HG02884 (cell line): ENCODE results near the gene USP48.
"Not testable (repeated sequence)": the region's sequence is repeated elsewhere in the genome, so short reads cannot be mapped to it uniquely, and the experiment has no call there.

Experiments used
- ATAC-seq: cut with Tn5 transposase; IDR thresholded peaks from one replicate; pipeline ENCODE4 v1.9.1; 2021; ENCODE audit warnings: mild to moderate bottlenecking, moderate library complexity; ENCODE audit not compliant: unreplicated experiment

The USP48 gene, protein sequence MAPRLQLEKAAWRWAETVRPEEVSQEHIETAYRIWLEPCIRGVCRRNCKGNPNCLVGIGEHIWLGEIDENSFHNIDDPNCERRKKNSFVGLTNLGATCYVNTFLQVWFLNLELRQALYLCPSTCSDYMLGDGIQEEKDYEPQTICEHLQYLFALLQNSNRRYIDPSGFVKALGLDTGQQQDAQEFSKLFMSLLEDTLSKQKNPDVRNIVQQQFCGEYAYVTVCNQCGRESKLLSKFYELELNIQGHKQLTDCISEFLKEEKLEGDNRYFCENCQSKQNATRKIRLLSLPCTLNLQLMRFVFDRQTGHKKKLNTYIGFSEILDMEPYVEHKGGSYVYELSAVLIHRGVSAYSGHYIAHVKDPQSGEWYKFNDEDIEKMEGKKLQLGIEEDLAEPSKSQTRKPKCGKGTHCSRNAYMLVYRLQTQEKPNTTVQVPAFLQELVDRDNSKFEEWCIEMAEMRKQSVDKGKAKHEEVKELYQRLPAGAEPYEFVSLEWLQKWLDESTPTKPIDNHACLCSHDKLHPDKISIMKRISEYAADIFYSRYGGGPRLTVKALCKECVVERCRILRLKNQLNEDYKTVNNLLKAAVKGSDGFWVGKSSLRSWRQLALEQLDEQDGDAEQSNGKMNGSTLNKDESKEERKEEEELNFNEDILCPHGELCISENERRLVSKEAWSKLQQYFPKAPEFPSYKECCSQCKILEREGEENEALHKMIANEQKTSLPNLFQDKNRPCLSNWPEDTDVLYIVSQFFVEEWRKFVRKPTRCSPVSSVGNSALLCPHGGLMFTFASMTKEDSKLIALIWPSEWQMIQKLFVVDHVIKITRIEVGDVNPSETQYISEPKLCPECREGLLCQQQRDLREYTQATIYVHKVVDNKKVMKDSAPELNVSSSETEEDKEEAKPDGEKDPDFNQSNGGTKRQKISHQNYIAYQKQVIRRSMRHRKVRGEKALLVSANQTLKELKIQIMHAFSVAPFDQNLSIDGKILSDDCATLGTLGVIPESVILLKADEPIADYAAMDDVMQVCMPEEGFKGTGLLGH

DNA sequence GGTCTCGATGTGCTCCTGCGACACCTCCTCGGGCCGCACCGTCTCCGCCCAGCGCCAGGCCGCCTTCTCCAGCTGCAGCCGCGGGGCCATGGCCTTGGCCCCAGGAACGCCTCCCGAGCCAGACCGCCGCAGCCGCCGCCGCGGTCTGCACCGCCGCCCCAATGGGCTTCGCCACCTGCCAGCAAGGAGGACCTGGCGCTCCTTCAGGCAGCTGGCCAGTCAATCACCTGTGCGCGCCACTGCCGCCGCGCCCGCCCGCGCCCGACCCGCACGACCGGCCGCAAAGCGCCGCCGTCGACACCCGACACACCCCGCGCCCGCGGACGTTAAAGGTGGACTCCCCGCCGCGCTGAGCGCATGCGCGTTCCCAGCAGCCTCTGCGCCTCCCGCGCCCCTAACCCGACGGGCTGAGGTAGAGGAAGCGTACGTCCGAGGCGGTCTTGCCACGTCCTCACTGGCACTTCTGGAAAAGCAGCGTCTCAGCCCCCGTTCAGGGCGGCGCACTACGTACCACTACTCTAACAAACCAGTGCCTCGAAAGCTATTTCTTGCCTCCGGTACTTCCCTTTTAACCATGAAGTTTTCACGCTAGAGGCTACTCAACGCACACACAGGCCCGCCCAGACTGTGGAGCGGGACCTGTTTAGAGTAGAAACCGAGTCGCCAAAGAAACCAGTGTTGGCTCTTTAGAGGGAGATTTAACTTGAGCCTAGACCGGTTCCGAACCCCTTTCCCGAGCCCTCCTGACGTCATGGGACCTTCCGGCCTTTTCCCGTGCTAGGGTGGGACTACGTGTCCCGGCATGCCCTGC lies at the start of gene USP48:
Gene USP48, minus strand, starts transcription at position 282 of the 811 bp plus-strand sequence. Its CDS starts 192 bp downstream, at position 90.
- peak; percentile 59 for ATAC-seq

GRCh38 chr1:21831454-21831970 lies 48.6 kb upstream of the USP48 start:
- ATAC-seq, result no peak

- no peak for ATAC-seq
These were observed 48.0 kb upstream of the USP48 start for GRCh38 chr1:21830792-21831453.

GRCh38 chr1:21829294-21829693 lies 46.3 kb upstream of the USP48 start:
- ATAC-seq, result no peak

DNA sequence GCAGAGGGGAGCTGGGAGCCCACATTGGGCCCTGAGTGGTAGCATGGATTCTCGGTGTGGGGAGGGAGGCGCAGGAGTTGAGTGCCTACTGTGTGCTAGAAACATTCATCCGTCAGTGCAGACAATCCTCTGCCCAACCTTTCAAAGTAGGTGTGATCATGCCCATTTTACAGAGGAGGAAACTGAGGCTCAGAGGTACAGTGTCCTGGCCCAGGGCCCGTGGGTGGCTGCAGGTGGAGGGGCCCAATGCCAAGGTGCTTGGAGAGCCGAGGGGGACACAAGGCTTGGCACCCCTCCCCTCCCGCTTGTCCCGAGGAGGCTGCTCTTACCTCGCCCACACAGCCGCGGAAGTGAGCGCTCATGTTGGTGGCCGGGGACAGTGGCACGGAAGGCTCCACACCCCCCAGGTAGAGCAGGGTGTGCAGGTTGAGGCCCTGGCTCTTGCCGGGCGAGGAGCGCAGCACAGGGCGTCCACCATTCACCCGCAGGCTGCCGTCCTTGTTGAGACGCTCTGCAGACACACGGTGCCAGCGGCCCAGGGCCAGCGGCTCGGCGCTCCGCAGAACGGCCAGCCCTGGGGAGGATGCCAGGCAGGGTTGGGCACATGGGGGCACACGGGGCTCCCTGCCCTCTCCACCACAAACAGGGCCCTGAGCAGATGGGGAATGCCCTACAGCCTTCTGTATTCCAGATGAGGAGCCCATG lies 45.7 kb upstream of the USP48 start:
- no peak for ATAC-seq

DNA sequence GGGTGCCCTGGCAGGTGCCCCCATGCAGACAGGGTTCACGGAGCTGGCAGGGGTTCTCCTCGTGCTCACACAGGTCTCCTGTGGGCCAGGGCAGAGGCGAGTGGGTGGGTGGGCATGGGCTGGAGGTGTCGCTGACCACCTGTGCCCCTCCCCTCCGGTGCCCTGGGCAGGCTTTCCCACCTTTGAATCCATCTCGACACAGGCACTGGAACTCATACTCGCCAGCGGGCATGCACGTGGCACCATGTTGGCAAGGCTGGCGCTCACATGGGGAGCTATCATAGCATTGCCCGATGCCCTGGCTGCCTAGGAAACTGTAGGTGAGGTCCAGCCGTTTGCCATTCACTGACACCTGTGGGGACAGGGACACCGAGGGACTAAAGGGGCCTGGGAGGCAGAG lies 45.1 kb upstream of the USP48 start:
- ATAC-seq, result no peak

DNA sequence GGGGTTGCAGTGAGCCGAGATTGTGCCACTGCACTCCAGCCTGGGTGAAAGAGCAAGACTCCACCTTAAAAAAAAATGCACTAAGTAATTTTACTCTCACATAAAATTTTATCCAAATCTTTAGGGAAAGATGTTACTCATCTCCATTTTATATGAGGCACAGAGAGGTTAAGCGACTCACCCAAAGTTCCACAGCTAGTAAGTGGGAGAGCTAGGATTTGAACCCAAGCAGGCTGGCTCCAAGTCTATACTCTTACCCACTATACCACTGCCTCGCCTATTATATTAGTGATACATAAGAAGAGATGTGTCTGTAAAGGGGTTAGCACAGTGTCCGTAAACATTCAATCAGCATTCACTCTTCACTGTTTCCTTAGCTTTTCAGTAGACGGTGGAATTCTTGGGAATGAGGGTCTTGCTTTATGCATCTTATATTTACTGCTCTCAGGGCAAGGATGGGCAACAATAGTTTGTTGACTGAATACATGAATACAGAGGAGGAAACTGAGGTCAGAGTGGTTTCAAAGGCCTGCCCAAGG lies 44.3 kb upstream of the USP48 start:
- no peak for ATAC-seq

DNA sequence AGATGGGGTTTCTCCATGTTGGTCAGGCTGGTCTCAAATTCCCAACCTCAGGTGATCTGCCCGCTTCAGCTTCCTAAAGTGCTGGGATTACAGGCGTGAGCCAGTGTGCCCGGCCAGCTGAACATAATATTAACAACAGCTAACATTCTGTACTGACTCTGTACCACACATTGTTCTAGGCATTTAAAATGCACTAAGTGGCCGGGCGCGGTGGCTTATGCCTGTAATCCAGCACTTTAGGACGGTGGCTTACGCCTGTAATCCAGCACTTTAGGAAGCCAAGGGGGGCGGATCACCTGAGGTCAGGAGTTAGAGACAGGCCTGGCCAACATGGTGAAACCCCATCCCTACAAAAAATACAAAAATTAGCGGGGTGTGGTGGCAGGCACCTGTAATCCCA lies 43.7 kb upstream of the USP48 start:
- ATAC-seq, result not testable (repeated sequence)

DNA sequence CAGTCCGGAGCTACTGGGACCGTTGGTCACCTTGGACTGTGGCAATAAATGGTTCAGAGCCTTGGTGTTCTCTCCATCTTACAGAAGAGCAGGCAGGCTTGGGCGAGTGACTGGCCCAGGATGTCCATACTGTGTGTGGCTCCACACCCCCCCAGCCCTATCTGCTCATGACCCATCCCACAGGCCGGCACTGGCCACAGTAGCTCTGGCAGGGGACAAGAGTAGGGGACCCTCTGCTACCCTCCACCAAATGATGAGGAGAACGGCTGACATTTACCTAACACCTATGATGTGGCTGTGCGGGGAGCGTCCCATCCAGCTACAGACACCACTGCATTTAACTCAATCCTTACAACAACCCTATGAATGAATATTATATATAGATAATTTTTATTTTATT lies 42.4 kb upstream of the USP48 start:
- no peak for ATAC-seq

- ATAC-seq, result no peak
These were observed 42.0 kb upstream of the USP48 start for GRCh38 chr1:21824926-21825325.

- ATAC-seq, result no peak
These were observed 41.2 kb upstream of the USP48 start for GRCh38 chr1:21823980-21824702.

DNA sequence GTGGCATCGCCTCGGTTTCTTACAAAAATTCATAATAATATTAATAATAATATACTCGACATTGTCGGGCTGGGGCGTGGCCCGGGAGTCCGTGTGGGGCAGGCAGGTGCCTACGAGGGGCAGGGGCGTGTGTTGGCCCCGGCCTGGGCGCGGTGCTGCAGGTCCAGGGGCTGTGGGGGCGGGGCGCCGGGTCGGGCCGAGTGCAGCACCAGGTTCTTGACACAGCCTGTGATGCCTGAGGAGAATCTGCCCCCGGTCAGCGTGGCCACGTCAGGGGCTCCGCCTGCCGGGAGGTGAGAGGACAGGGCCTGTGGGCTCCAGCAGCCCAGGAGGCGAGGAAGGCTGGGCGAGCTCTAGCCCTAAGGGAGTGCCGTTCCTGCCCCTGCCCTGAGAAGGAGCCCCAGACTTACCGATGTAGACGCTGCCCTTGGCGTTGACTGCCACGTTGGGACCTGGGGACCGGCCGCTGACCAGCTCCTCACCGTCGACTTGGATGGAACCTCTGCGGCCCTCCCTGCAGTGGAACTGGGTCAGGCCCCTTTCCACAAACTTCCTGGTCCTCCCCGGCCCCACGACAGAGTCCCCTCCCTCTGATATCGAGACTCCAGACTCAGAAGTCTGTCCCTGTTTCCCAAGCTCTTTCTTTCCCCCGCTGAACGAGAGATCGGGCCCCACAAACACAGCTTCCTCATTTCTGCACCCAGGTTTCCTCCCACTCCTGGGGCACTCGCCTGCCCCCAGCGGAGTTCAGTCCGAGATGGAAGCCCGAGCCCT lies 40.4 kb upstream of the USP48 start:
- ATAC-seq, result no peak

GRCh38 chr1:21822349-21822748 lies 39.4 kb upstream of the USP48 start:
- ATAC-seq, result no peak

DNA sequence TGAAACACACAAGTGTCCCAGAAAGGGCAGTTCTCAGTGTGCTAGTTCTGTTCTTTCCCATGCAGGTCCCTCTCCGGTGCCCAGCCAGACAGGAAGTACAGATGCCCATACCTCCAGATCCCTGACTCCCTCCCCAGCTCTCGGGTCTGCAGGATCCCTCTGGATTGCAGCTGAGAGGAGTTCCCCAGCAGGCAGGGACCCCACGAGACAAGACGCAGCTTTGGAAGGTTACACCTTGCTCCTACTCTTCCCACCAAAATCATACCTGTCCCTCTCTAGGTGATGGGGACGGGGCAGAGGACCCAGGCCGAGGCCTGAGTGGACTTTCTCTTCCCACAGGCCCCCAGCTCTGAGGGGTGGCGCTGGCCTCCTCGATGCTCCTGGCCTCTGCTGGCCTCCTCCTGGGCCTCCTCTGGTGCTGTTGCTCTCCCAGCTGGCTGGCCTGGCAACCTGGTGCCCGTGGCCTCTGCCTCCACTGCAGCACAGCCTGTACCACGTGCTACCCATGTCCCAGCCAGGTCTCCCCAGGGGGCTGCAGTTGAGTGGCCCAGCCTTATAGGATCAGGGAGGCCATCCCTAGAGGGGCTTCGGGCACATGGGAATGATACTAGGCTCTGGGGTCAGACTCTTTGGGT lies 38.6 kb upstream of the USP48 start:
- no peak for ATAC-seq

DNA sequence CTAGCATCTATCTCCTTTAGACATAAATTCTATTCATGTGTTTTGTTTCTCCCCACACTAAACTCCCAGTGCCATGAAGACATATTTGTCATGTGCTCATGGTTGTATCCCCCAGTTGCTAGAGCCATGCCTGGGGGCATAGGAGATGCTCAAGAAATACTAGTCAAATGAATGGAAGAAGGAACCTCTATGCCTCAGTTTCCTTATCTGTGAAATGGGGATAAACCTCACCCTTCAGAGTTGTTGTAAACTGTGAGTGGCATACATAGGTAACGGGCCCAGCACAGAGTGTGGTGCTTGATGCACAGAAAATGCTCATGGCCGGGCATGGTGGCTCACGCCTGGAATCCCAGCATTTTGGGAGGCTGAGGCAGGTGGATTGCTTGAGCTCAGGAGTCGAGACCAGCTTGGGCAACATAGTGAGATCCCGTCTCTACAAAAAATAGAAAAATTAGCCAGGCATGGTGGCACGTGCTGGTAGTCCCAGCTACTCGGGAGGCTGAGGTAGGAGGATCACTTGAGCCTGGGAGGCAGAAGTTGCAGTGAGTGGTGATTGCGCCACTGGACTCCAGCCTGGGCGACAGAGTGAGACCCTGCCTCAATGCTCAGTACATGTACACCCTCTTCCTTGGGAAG lies 37.8 kb upstream of the USP48 start:
- ATAC-seq, result no peak

DNA sequence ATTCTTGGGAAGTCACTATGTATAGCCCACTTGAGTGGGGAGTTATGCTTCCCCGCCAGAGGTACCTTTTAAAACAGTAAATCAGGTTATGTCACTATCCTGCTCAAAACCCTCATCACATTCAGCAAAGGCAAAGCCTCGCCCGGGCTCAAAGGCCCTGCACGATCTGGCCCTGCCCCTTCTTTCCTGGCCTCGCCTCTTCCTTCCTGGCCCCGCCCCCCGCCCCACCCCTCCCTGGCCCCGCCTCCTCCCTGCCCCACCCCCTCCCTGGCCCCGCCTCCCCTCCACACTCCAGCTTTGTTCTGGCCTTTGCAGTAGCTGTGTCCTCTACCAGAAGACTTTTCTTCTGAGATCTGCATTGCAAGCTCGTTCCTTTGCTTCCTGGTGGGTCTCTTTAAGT lies 35.7 kb upstream of the USP48 start:
- no peak for ATAC-seq
